ENCODE data around the gene FAM9A. TPM values are rescaled to one million over a fixed set of nuclear protein-coding genes. Genes with fewer than 3 reads are reported as not detected.

FAM9A gene
- total and polyA plus RNA-seq, 2 of the 8 experiments (the other 6 are each of a cell fraction or from before 2014, with no cell fraction given): not detected

- TF ChIP-seq, protein P1, sequence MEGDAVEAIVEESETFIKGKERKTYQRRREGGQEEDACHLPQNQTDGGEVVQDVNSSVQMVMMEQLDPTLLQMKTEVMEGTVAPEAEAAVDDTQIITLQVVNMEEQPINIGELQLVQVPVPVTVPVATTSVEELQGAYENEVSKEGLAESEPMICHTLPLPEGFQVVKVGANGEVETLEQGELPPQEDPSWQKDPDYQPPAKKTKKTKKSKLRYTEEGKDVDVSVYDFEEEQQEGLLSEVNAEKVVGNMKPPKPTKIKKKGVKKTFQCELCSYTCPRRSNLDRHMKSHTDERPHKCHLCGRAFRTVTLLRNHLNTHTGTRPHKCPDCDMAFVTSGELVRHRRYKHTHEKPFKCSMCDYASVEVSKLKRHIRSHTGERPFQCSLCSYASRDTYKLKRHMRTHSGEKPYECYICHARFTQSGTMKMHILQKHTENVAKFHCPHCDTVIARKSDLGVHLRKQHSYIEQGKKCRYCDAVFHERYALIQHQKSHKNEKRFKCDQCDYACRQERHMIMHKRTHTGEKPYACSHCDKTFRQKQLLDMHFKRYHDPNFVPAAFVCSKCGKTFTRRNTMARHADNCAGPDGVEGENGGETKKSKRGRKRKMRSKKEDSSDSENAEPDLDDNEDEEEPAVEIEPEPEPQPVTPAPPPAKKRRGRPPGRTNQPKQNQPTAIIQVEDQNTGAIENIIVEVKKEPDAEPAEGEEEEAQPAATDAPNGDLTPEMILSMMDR (IDR thresholded peaks at IDR 0.05; ENCODE audit: control extremely low read depth in 1 of 3, insufficient read depth in 1 of 3, low read depth in 1 of 3, low read length in 3 of 3): no peak
- TF ChIP-seq CTBP2 (IDR thresholded peaks at IDR 0.05; ENCODE audit: borderline replicate concordance, insufficient read depth, insufficient read length, low read length) (no peak), SIN3A (conservative IDR thresholded peaks at IDR 0.05 in 1 of 2, IDR thresholded peaks at IDR 0.05 in 1 of 2; ENCODE audit: low read depth in 1 of 2, low read length in 2 of 2) (no peak), HDAC6 (IDR thresholded peaks at IDR 0.05; ENCODE audit: low read depth, low read length) (no peak), BRCA1 (IDR thresholded peaks at IDR 0.05; ENCODE audit: low read depth, low read length) (no peak), NANOG (IDR thresholded peaks at IDR 0.05; ENCODE audit: insufficient read depth, low read depth, low read length, poor library complexity, severe bottlenecking) (no peak), RBBP5 (IDR thresholded peaks at IDR 0.05; ENCODE audit: borderline replicate concordance, low read depth, low read length) (no peak), EP300 (IDR thresholded peaks at IDR 0.05; ENCODE audit: borderline replicate concordance in 1 of 2, low read depth in 2 of 2, low read length in 2 of 2) (no peak)
Observed at GRCh38 chrX:8848441-8848840, 47.3 kb upstream of the FAM9A start (continued).

Data from H1 (cell line).